ENCODE measurements around the gene TBCD. TPM values are rescaled to one million over a fixed set of nuclear protein-coding genes. Genes with fewer than 3 reads are reported as not detected.
"Not testable (repeated sequence)": the region's sequence is repeated elsewhere in the genome, so short reads cannot be mapped to it uniquely, and the experiment has no call there.

The TBCD gene
- total RNA-seq, 5 donors from 2014 or later (not counting 1 experiment from before 2014, with no cell fraction given) = 94.4 to 262 (median 223) TPM

GRCh38 chr17:82782657-82783207 is 30.9 kb downstream of the TBCD start:
- peak overlapping the region in 2 of 3 donors; percentile 3 to 29 for H3K4me3 Mint-ChIP-seq
- ChIA-PET POLR2A (no interaction called here), CTCF (no interaction called here)
- no peaks in the 10 kb centered on the region for H3K27me3 ChIP-seq (replicated peaks in 1 of 2; ENCODE audit: control insufficient read depth in 2 of 2, extremely low read depth in 1 of 2, insufficient read depth in 2 of 2, low read length in 1 of 2)
- no peak for ATAC-seq (replicated peaks in 1 of 4)
- H3K36me3 ChIP-seq (ENCODE audit: control insufficient read depth in 2 of 2, extremely low read depth in 1 of 2, insufficient read depth in 1 of 2, low read length in 1 of 2) = peaks cover 11 to 28% of the 10 kb centered on the region in 2 donors
- no peaks in the 10 kb centered on the region for H3K9me3 Mint-ChIP-seq
- no peaks in the 10 kb centered on the region for H3K27me3 Mint-ChIP-seq
- H3K4me3 ChIP-seq (ENCODE audit: control insufficient read depth in 1 of 2, extremely low read depth in 1 of 2, low read length in 1 of 2) = no peak overlapping the region
- H3K27ac ChIP-seq (ENCODE audit: low read length) = no peak overlapping the region
- H3K4me1 ChIP-seq (ENCODE audit: control insufficient read depth in 1 of 2, extremely low read depth in 1 of 2, insufficient read depth in 2 of 2, low read length in 2 of 2) = peaks cover 0 to 8% of the 10 kb centered on the region in 2 experiments
- H3K36me3 Mint-ChIP-seq = peaks cover 12% of the 10 kb centered on the region
- H3K4me1 Mint-ChIP-seq = peaks cover 0 to 13% (median 12%) of the 10 kb centered on the region in 3 donors
- no peak for DNase-seq
- 69% methylated on average over 39 of the region's 42 CpGs for WGBS (ENCODE audit: insufficient coverage)
- H3K9me3 ChIP-seq = no peaks in the 10 kb centered on the region
- H3K27ac Mint-ChIP-seq = peak overlapping the region in 1 of 2 donors; percentile 66

DNA sequence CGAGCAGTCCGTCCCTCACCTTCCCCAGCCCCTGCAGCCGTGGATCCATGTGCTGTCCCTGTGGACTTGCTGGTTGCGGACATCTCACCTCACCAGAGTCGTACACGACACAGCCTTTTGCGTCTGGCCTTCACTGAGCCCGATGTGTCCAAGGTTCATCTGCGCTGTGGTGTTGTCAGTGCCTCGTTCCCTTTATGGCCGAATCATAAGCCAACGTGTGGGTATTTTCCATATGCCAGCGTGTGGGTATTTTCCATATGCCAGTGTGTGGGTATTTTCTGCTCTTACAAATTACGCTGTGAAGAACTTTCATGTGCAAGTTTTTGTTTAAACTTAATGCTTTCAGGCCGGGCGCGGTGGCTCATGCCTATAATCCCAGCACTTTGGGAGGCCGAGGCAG is 31.6 kb downstream of the TBCD start:
- Mint-ChIP-seq H3K4me1 (peaks cover 0 to 13% (median 12%) of the 10 kb centered on the region in 3 donors), H3K9me3 (no peaks in the 10 kb centered on the region), H3K27me3 (no peaks in the 10 kb centered on the region), H3K36me3 (peaks cover 12% of the 10 kb centered on the region), H3K27ac (no peak overlapping the region), H3K4me3 (no peak overlapping the region)
- ATAC-seq (replicated peaks in 1 of 4) = no peak
- Histone ChIP-seq H3K9me3 (no peaks in the 10 kb centered on the region), H3K36me3 (ENCODE audit: control insufficient read depth in 2 of 2, extremely low read depth in 1 of 2, insufficient read depth in 1 of 2, low read length in 1 of 2) (peaks cover 11 to 28% of the 10 kb centered on the region in 2 donors), H3K4me1 (ENCODE audit: control insufficient read depth in 1 of 2, extremely low read depth in 1 of 2, insufficient read depth in 2 of 2, low read length in 2 of 2) (peaks cover 0 to 8% of the 10 kb centered on the region in 2 experiments), H3K27me3 (replicated peaks in 1 of 2; ENCODE audit: control insufficient read depth in 2 of 2, extremely low read depth in 1 of 2, insufficient read depth in 2 of 2, low read length in 1 of 2) (no peaks in the 10 kb centered on the region), H3K27ac (ENCODE audit: low read length) (no peak overlapping the region), H3K4me3 (ENCODE audit: control insufficient read depth in 1 of 2, extremely low read depth in 1 of 2, low read length in 1 of 2) (no peak overlapping the region)
- WGBS (ENCODE audit: insufficient coverage) = 95% methylated on average over 18 of the region's 18 CpGs
- no peak for DNase-seq
- ChIA-PET CTCF (no interaction called here), POLR2A (no interaction called here)

GRCh38 chr17:82785581-82785980 is 33.7 kb downstream of the TBCD start:
- H3K27me3 ChIP-seq (replicated peaks in 1 of 2; ENCODE audit: control insufficient read depth in 2 of 2, extremely low read depth in 1 of 2, insufficient read depth in 2 of 2, low read length in 1 of 2); DNase-seq; H3K4me1 ChIP-seq (ENCODE audit: control insufficient read depth in 1 of 2, extremely low read depth in 1 of 2, insufficient read depth in 2 of 2, low read length in 2 of 2); H3K27me3 Mint-ChIP-seq; H3K4me3 Mint-ChIP-seq; H3K9me3 ChIP-seq; POLR2A ChIA-PET; ATAC-seq (replicated peaks in 1 of 4); H3K27ac Mint-ChIP-seq; H3K4me3 ChIP-seq (ENCODE audit: control insufficient read depth in 1 of 2, extremely low read depth in 1 of 2, low read length in 1 of 2); H3K9me3 Mint-ChIP-seq; H3K27ac ChIP-seq (ENCODE audit: low read length); CTCF ChIA-PET: not testable (repeated sequence)
- Mint-ChIP-seq H3K4me1 (peaks cover 0 to 20% (median 13%) of the 10 kb centered on the region in 3 donors), H3K36me3 (peaks cover 18% of the 10 kb centered on the region)
- WGBS (ENCODE audit: insufficient coverage) = 100% methylated on average over 9 of the region's 16 CpGs
- H3K36me3 ChIP-seq (ENCODE audit: control insufficient read depth in 2 of 2, extremely low read depth in 1 of 2, insufficient read depth in 1 of 2, low read length in 1 of 2) = peaks cover 25 to 29% of the 10 kb centered on the region in 2 donors

DNA sequence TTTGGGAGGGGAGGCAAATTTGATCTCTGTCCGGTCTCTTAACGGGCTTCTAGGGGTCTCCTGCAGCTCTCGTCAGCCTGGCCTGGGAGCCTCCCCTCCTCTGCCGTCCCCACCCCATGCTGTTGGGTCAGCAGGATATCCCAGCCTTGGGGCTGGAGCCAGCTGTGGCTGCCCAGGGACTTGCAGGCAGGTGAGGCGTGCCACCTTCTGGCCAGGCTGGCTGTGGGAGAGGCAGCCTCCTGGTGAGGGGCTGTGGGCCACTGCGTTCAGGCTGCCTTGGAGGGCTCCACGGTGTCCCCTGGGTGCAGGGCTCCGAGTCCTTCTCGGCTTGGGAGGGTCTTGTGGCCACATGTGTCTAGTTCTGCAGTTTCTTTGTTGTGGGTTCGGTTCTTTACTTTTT is 34.6 kb downstream of the TBCD start:
- Histone ChIP-seq H3K27me3 (replicated peaks in 1 of 2; ENCODE audit: control insufficient read depth in 2 of 2, extremely low read depth in 1 of 2, insufficient read depth in 2 of 2, low read length in 1 of 2) (no peaks in the 10 kb centered on the region), H3K4me3 (ENCODE audit: control insufficient read depth in 1 of 2, extremely low read depth in 1 of 2, low read length in 1 of 2) (no peak overlapping the region), H3K4me1 (ENCODE audit: control insufficient read depth in 1 of 2, extremely low read depth in 1 of 2, insufficient read depth in 2 of 2, low read length in 2 of 2) (peaks cover 0 to 8% of the 10 kb centered on the region in 2 experiments), H3K36me3 (ENCODE audit: control insufficient read depth in 2 of 2, extremely low read depth in 1 of 2, insufficient read depth in 1 of 2, low read length in 1 of 2) (peaks cover 25 to 30% of the 10 kb centered on the region in 2 donors), H3K9me3 (no peaks in the 10 kb centered on the region), H3K27ac (ENCODE audit: low read length) (no peak overlapping the region)
- CTCF ChIA-PET = no interaction called here
- Mint-ChIP-seq H3K4me3 (no peak overlapping the region), H3K27me3 (no peaks in the 10 kb centered on the region), H3K27ac (no peak overlapping the region), H3K9me3 (no peaks in the 10 kb centered on the region), H3K36me3 (peaks cover 18% of the 10 kb centered on the region), H3K4me1 (peaks cover 0 to 21% (median 13%) of the 10 kb centered on the region in 3 donors)
- POLR2A ChIA-PET = no interaction called here
- DNase-seq (no peak), ATAC-seq (replicated peaks in 1 of 4) (no peak)
- WGBS (ENCODE audit: insufficient coverage) = 85% methylated on average over 7 of the region's 10 CpGs

DNA sequence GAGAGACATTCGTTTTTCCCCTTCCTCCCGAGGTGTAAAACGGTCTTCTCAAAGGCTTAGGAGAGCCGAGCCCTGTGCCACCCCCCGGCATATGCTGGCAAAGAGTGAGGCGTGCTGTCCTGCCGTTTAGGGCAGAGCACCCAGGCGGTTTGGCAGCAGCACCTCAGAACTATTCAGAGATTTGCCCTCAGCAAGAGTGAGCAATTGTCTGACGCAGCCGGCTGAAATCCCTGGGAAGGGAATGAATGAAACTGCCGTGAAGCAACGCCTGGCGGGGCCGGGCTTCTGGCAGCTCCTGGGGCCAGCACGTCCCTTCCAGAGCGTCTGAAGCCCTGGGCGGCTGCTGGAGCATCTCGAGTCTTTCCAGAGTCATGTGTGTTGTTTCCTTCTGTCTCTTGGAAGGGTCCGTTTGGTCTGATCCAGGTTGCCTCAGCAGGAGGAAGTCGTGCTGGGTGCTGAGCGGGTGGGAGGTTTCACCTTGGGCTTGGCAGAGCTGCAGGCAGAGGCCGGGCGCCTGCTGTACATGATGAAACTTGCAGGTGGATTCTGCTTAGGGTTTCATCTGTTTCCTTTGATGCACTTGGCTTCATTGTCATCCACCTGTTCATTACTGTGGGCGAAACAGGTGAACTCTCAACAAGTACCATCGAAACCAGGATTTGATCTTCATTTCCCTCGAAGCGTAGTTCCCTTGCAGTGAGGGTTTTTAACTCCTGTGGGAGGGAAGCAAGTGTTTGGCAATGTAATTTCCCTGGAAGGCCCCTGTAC is 35.4 kb downstream of the TBCD start:
- POLR2A ChIA-PET = no interaction called here
- peaks cover 0 to under 1% of the 10 kb centered on the region in 2 experiments for H3K4me1 ChIP-seq (ENCODE audit: control insufficient read depth in 1 of 2, extremely low read depth in 1 of 2, insufficient read depth in 2 of 2, low read length in 2 of 2)
- WGBS (ENCODE audit: insufficient coverage) = 92% methylated on average over 23 of the region's 27 CpGs
- no peaks in the 10 kb centered on the region for H3K27me3 ChIP-seq (replicated peaks in 1 of 2; ENCODE audit: control insufficient read depth in 2 of 2, extremely low read depth in 1 of 2, insufficient read depth in 2 of 2, low read length in 1 of 2)
- no peaks in the 10 kb centered on the region for H3K27me3 Mint-ChIP-seq
- peak overlapping the region in 1 of 2 donors; percentile 52 for H3K27ac Mint-ChIP-seq
- H3K9me3 Mint-ChIP-seq = no peaks in the 10 kb centered on the region
- peaks cover 0 to 15% (median 7%) of the 10 kb centered on the region in 3 donors for H3K4me1 Mint-ChIP-seq
- peaks cover 15% of the 10 kb centered on the region for H3K36me3 Mint-ChIP-seq
- ATAC-seq (replicated peaks in 1 of 4) (no peak), DNase-seq (no peak)
- no peak overlapping the region for H3K27ac ChIP-seq (ENCODE audit: low read length)
- peaks cover 27 to 30% of the 10 kb centered on the region in 2 donors for H3K36me3 ChIP-seq (ENCODE audit: control insufficient read depth in 2 of 2, extremely low read depth in 1 of 2, insufficient read depth in 1 of 2, low read length in 1 of 2)
- H3K9me3 ChIP-seq = no peaks in the 10 kb centered on the region
- no peak overlapping the region for H3K4me3 Mint-ChIP-seq
- CTCF ChIA-PET = no interaction called here
- H3K4me3 ChIP-seq (ENCODE audit: control insufficient read depth in 1 of 2, extremely low read depth in 1 of 2, low read length in 1 of 2) = no peak overlapping the region

DNA sequence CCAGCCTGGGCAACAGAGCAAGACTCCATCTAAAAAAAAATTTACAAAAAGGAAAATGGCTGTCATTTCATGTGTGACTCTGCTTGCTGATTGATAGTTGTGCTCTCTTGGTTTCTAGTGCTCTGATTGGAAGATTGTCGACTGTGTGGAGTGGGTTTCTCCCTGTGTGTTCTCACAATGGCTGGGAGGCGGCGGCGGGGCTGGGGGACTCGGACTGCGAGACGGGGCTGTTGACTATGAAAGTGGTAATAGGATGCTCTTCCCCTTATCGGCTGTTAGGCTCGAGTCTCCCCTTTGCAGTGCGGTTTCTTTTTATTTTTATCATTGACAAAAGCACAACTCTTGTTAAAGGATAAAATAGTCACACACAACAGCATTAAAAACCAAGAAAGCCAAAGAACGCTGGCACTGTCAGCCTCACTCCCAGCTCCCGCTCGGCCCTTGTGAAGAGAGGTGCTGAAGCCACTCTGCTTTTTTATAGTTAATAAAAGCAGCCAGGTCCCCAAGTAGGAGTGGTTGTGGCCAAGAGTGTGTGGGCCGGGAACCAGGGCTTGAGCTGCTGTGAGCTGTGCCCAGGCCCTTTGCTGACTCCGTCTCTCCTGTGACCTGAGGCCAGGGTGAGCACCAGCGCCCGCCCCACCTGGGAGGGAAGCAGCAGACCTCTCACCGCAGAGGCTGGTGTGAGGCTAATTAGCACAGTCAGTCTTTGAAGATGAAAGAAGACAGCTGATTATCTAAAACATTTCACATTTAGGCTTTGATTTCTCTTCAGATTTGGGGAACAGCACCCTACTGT is 36.5 kb downstream of the TBCD start:
- no peak for DNase-seq
- H3K36me3 ChIP-seq (ENCODE audit: control insufficient read depth in 2 of 2, extremely low read depth in 1 of 2, insufficient read depth in 1 of 2, low read length in 1 of 2) = peaks cover 21 to 22% of the 10 kb centered on the region in 2 donors
- H3K4me3 ChIP-seq (ENCODE audit: control insufficient read depth in 1 of 2, extremely low read depth in 1 of 2, low read length in 1 of 2) = no peak overlapping the region
- ChIA-PET POLR2A (no interaction called here), CTCF (interaction anchor here in 1 of 2 donors (0.5 kb wide), 1 partner anchor 28 kb away, joined by 4 read pairs; no protein-coding TSS in a partner anchor)
- H3K27ac ChIP-seq (ENCODE audit: low read length) = no peak overlapping the region
- Mint-ChIP-seq H3K27me3 (no peaks in the 10 kb centered on the region), H3K4me3 (no peak overlapping the region), H3K9me3 (no peaks in the 10 kb centered on the region), H3K36me3 (peaks cover 6% of the 10 kb centered on the region), H3K27ac (no peak overlapping the region), H3K4me1 (peaks cover 0 to 12% (median 0%) of the 10 kb centered on the region in 3 donors)
- H3K4me1 ChIP-seq (ENCODE audit: control insufficient read depth in 1 of 2, extremely low read depth in 1 of 2, insufficient read depth in 2 of 2, low read length in 2 of 2) = no peaks in the 10 kb centered on the region
- 67% methylated on average over 1 of the region's 18 CpGs for WGBS (ENCODE audit: insufficient coverage)
- no peaks in the 10 kb centered on the region for H3K9me3 ChIP-seq
- no peak for ATAC-seq (replicated peaks in 1 of 4)
- H3K27me3 ChIP-seq (replicated peaks in 1 of 2; ENCODE audit: control insufficient read depth in 2 of 2, extremely low read depth in 1 of 2, insufficient read depth in 2 of 2, low read length in 1 of 2) = no peaks in the 10 kb centered on the region
